Endothelial cell of umbilical vein (primary cell): Measurements from ENCODE around the gene ALK. TPM values are rescaled to one million over a fixed set of nuclear protein-coding genes. Genes with fewer than 3 reads are reported as not detected.

Experiments used
- BruUV-seq: library from RNA; stranded (reverse); fragments of 400-500 nt; replicated peaks from 2 replicates; lab custom pipeline; 2021; lab: Mats Ljungman, UMichigan
- CTCF ChIA-PET: fragments of 300-600, 350-600 bp; sonication (Branson Sonifier 250); formaldehyde crosslinking; loops from one replicate; lab custom pipeline; 2021; ENCODE audit warnings: antibody characterized with exemption, inconsistent platforms; lab: Charles Lee
- POLR2A ChIA-PET: fragments of 300-600, 350-600 bp; sonication (Branson Sonifier 250); formaldehyde crosslinking; loops from one replicate; lab custom pipeline; 2021; ENCODE audit warnings: antibody characterized with exemption, inconsistent platforms; lab: Charles Lee
- DNase-seq: peaks from one replicate; pipeline ENCODE4 v3.0.0-alpha.2; 2011; ENCODE audit warnings: low read depth, low spot score
- FAIRE-seq: peaks from 2 replicates; lab custom pipeline; 2011; peaks lifted over from hg19 to GRCh38; lab: Jason Lieb, UNC
- H2AFZ ChIP-seq: 2 replicates; pipeline ENCODE4 v1.6.0; 2012; ENCODE audit warnings: low read depth, low read length, control low read depth, inconsistent platforms
- H3K27ac ChIP-seq: 2 replicates; pipeline ENCODE4 v1.5.1; 2011; ENCODE audit warnings: low read depth, mild to moderate bottlenecking, control low read depth, low read length, moderate library complexity; ENCODE audit not compliant: insufficient read depth
- H3K27me3 ChIP-seq, 2 experiments: 2 replicates each; pipeline versions ENCODE4 v1.6.0 to v1.6.1; 2011; ENCODE audit warnings: low read length in 2 of 2, mixed read lengths in 1 of 2; ENCODE audit not compliant: control insufficient read depth in 2 of 2, insufficient read depth in 2 of 2
- H3K36me3 ChIP-seq, 2 experiments: 2 replicates in 1 of 2; 3 replicates in 1 of 2; pipeline ENCODE4 v1.5.1; 2011; ENCODE audit warnings: low read length in 2 of 2, mild to moderate bottlenecking in 1 of 2, moderate library complexity in 1 of 2; ENCODE audit not compliant: control insufficient read depth in 2 of 2, insufficient read depth in 2 of 2; ENCODE audit errors: extremely low read depth in 1 of 2
- H3K4me1 ChIP-seq: 3 replicates; pipeline ENCODE4 v1.5.1; 2011; ENCODE audit warnings: mild to moderate bottlenecking, low read length; ENCODE audit not compliant: control insufficient read depth, insufficient read depth; ENCODE audit errors: extremely low read depth
- H3K4me2 ChIP-seq: 2 replicates; pipeline ENCODE4 v1.6.1; 2011; ENCODE audit warnings: low read length, control low read depth, mixed read lengths; ENCODE audit not compliant: insufficient read depth
- H3K4me3 ChIP-seq, 3 experiments: fragments of 200-600 bp in 1 of 3; sonication (generic), shearing (Covaris generic) in 1 of 3; replicated peaks in 1 of 3; 2 replicates each; pipeline ENCODE4 v1.5.1; 2011 to 2016; ENCODE audit warnings: control low read depth in 3 of 3, low read length in 3 of 3, mild to moderate bottlenecking in 2 of 3, inconsistent platforms in 1 of 3, low read depth in 1 of 3, moderate library complexity in 1 of 3; ENCODE audit not compliant: insufficient read depth in 1 of 3
- H3K79me2 ChIP-seq: 2 replicates; pipeline ENCODE4 v1.6.0; 2012; ENCODE audit warnings: low read length, inconsistent platforms; ENCODE audit not compliant: control insufficient read depth, insufficient read depth
- H3K9ac ChIP-seq: replicated peaks from 2 replicates; pipeline ENCODE3; 2011; ENCODE audit warnings: low read length, control low read depth; ENCODE audit not compliant: insufficient read depth; ENCODE audit errors: extremely low read depth
- H3K9me1 ChIP-seq: replicated peaks from 3 replicates; pipeline ENCODE4 v1.6.0; 2011; ENCODE audit warnings: mild to moderate bottlenecking, low read length; ENCODE audit not compliant: control insufficient read depth, insufficient read depth; ENCODE audit errors: extremely low read depth
- H3K9me3 ChIP-seq: replicated peaks from 2 replicates; pipeline ENCODE4 v1.5.1; 2012; ENCODE audit warnings: low read length, inconsistent platforms; ENCODE audit not compliant: control insufficient read depth, insufficient read depth
- H4K20me1 ChIP-seq: replicated peaks from 2 replicates; pipeline ENCODE3; 2011; ENCODE audit warnings: mild to moderate bottlenecking, low read length; ENCODE audit not compliant: control insufficient read depth, insufficient read depth; ENCODE audit errors: extremely low read depth
- CTCF ChIP-seq, 2 donors: IDR thresholded peaks; 1 replicate in 1 of 2; 2 replicates in 1 of 2; pipeline ENCODE4 v1.5.1; 2011; ENCODE audit warnings: low read length in 2 of 2, mild to moderate bottlenecking in 2 of 2, moderate library complexity in 2 of 2, control low read depth in 1 of 2, inconsistent platforms in 1 of 2, low read depth in 1 of 2; ENCODE audit not compliant: insufficient read depth in 1 of 2; ENCODE audit errors: extremely low read depth in 1 of 2
- EZH2 ChIP-seq: IDR thresholded peaks from 2 replicates; pipeline ENCODE4 v1.6.1; 2012; ENCODE audit warnings: borderline replicate concordance, low read depth, mild to moderate bottlenecking, moderate library complexity, low read length, inconsistent platforms; ENCODE audit not compliant: severe bottlenecking
- FOS ChIP-seq: IDR thresholded peaks from 2 replicates; pipeline ENCODE4 v1.6.1; 2011; ENCODE audit warnings: mild to moderate bottlenecking, low read length, moderate library complexity, borderline replicate concordance; ENCODE audit not compliant: insufficient read depth
- GATA2 ChIP-seq: IDR thresholded peaks from 2 replicates; pipeline ENCODE4 v1.7.0; 2011; ENCODE audit warnings: low read depth, mild to moderate bottlenecking, moderate library complexity, mixed read lengths, low read length; ENCODE audit not compliant: insufficient read length, insufficient read depth
- JUN ChIP-seq: IDR thresholded peaks from 2 replicates; pipeline ENCODE4 v1.6.1; 2011; ENCODE audit warnings: borderline replicate concordance, low read depth; ENCODE audit not compliant: insufficient read length, insufficient read depth
- MAX ChIP-seq: IDR thresholded peaks from 2 replicates; pipeline ENCODE4 v1.6.1; 2011; ENCODE audit not compliant: insufficient read depth, insufficient read length
- MYC ChIP-seq: IDR thresholded peaks from one replicate; pipeline ENCODE4 v1.6.1; 2011; ENCODE audit warnings: mild to moderate bottlenecking, low read depth, low read length
- POLR2A ChIP-seq: IDR thresholded peaks from 2 replicates; pipeline ENCODE4 v1.6.1; 2012; ENCODE audit warnings: low read depth, mild to moderate bottlenecking, control low read depth, low read length
- POLR2AphosphoS5 ChIP-seq: IDR thresholded peaks from 2 replicates; pipeline ENCODE4 v1.6.1; 2012; ENCODE audit warnings: low read depth, mild to moderate bottlenecking, control low read depth, low read length, moderate library complexity; ENCODE audit not compliant: insufficient read depth
- dilution Hi-C: fragments of 300-500 bp; cut with MboI; formaldehyde crosslinking; loops from one replicate; pipeline ENCODE4 v1.15.0; 2019; ENCODE audit warnings: low sequenced_read_pairs; ENCODE audit not compliant: extremely low pct_ligation_motif_present
- intact Hi-C: fragments of 100-400 bp; cut with micrococcal nuclease; formaldehyde crosslinking; loops from one replicate; pipeline ENCODE4 v1.10.0; 2022
- polyA plus RNA-seq, 4 experiments: library from polyadenylated mRNA; depleted of rRNA in 3 of 4; stranded (reverse) in 3 of 4; unstranded in 1 of 4; fragments of >200 nt; gene quantifications; 2 replicates each; pipeline versions ENCODE4 v1.2.1 to v1.2.3, GENCODE V29; 2011 to 2012; ENCODE audit warnings: missing spikeins in 1 of 4
- total RNA-seq: library from RNA; stranded (reverse); gene quantifications from 2 replicates; pipeline ENCODE4 v1.2.3, GENCODE V29; 2021

ALK gene
- total and polyA plus RNA-seq, 2 donors (not counting 3 experiments of a cell fraction or from before 2014, with no cell fraction given), result not detected

- Histone ChIP-seq H3K9me3 (no peaks in the 10 kb centered on the region), H3K4me3 (no peak overlapping the region), H3K4me2 (no peak overlapping the region), H3K9ac (no peak overlapping the region), H4K20me1 (no peaks in the 10 kb centered on the region), H3K4me1 (no peaks in the 10 kb centered on the region), H3K27ac (no peak overlapping the region), H3K9me1 (no peaks in the 10 kb centered on the region), H2AFZ (no peak overlapping the region), H3K36me3 (no peaks in the 10 kb centered on the region), H3K27me3 (no peaks in the 10 kb centered on the region), H3K79me2 (no peaks in the 10 kb centered on the region)
- intact Hi-C loops, result no loop called here
- FAIRE-seq (no peak), DNase-seq (no peak)
- ChIA-PET POLR2A (no interaction called here), CTCF (interaction anchor here (0.6 kb wide), 1 partner anchor 326 kb away, joined by 3 read pairs; no protein-coding TSS in a partner anchor)
- no peak for TF ChIP-seq JUN
- no peak for TF ChIP-seq POLR2A
- TF ChIP-seq CTCF (IDR thresholded peaks at IDR 0.05; ENCODE audit: extremely low read depth in 1 of 2, insufficient read depth in 1 of 2, low read depth in 1 of 2, low read length in 2 of 2), result no peak
- no peak for TF ChIP-seq POLR2AphosphoS5
- TF ChIP-seq EZH2, result no peak
- no peak for TF ChIP-seq MYC
- no peak for TF ChIP-seq GATA2
- TF ChIP-seq MAX, result no peak
- no peak for TF ChIP-seq FOS
- no TSS peak for BruUV-seq
- dilution Hi-C loops, result no loop called here
These were observed 42.7 kb upstream of the ALK start for GRCh38 chr2:29963972-29964570.
